Uterus (tissue), 2 donors: ENCODE results near the gene ZNF222.

ENCODE experiments used
- POLR2A ChIP-seq, 2 donors: fragments of 450-650 bp; IDR thresholded peaks; one replicate each; pipeline ENCODE4 v1.6.1; 2016; ENCODE audit warnings: antibody characterized with exemption in 2 of 2, mild to moderate bottlenecking in 1 of 2, moderate library complexity in 1 of 2
- TF ChIP-seq, protein P1 (sequence below), 4 experiments: fragments of 200-600 bp in 2 of 4; fragments of 450-650 bp in 2 of 4; sonication (generic) in 2 of 4; IDR thresholded peaks; one replicate each; pipeline ENCODE4 v1.5.1; 2016 to 2019; ENCODE audit warnings: antibody characterized with exemption in 4 of 4, mild to moderate bottlenecking in 2 of 4, moderate library complexity in 1 of 4

DNA sequence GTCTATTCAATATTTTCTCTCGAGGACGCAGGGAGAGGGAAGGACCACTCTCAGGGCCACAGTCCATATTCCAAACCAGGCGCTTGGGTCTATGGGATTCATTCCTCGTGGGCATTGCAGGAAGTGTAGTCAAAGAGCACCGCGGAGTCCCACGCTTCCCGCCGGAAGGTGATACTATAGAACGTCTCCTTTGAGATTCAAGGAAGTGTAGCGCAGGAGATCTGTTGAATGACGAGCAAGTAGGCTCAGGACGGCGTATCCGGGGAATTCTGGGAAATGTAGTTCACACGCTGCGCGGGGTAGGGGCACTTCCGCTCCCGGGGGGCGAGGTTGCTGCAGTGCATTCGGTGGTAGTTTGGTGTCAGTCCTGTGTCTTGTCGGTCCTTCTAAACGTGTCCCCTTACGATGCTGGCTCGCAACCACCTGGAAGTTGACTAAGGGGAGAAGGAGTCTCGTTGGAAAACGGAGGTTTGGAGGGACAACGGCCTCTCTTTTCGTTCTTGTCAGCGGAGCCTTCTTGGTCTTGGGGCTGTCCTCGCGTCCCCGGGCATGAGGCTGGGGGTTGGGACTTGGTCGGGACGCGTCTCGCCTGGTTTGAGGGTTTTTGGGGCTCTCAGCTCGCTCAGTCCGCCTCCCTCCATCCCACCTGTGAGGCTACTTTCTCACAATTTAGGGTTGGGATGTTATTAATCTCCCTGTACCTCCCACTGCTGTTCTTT is 46.8 kb downstream of the ZNF222 start, which contains the start of gene ZNF284:
- TF ChIP-seq POLR2A (IDR thresholded peaks at IDR 0.05) = no peak
- TF ChIP-seq, protein P1, sequence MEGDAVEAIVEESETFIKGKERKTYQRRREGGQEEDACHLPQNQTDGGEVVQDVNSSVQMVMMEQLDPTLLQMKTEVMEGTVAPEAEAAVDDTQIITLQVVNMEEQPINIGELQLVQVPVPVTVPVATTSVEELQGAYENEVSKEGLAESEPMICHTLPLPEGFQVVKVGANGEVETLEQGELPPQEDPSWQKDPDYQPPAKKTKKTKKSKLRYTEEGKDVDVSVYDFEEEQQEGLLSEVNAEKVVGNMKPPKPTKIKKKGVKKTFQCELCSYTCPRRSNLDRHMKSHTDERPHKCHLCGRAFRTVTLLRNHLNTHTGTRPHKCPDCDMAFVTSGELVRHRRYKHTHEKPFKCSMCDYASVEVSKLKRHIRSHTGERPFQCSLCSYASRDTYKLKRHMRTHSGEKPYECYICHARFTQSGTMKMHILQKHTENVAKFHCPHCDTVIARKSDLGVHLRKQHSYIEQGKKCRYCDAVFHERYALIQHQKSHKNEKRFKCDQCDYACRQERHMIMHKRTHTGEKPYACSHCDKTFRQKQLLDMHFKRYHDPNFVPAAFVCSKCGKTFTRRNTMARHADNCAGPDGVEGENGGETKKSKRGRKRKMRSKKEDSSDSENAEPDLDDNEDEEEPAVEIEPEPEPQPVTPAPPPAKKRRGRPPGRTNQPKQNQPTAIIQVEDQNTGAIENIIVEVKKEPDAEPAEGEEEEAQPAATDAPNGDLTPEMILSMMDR (IDR thresholded peaks at IDR 0.05) = peak in 1 of 4 experiments; percentile 9
